UCSD-AML1 (cell line): ENCODE data around the gene UBE2L6.

Experiments
- DNase-seq: peaks from one replicate; lab custom pipeline; 2025; ENCODE audit not compliant: unreplicated experiment; lab: John Stamatoyannopoulos, UW

UBE2L6 gene

GRCh38 chr11:57501953-57502352, 65.5 kb downstream of the UBE2L6 start:
- no peak for DNase-seq
